ENCODE data around the gene CDH9.

The CDH9 gene

DNA sequence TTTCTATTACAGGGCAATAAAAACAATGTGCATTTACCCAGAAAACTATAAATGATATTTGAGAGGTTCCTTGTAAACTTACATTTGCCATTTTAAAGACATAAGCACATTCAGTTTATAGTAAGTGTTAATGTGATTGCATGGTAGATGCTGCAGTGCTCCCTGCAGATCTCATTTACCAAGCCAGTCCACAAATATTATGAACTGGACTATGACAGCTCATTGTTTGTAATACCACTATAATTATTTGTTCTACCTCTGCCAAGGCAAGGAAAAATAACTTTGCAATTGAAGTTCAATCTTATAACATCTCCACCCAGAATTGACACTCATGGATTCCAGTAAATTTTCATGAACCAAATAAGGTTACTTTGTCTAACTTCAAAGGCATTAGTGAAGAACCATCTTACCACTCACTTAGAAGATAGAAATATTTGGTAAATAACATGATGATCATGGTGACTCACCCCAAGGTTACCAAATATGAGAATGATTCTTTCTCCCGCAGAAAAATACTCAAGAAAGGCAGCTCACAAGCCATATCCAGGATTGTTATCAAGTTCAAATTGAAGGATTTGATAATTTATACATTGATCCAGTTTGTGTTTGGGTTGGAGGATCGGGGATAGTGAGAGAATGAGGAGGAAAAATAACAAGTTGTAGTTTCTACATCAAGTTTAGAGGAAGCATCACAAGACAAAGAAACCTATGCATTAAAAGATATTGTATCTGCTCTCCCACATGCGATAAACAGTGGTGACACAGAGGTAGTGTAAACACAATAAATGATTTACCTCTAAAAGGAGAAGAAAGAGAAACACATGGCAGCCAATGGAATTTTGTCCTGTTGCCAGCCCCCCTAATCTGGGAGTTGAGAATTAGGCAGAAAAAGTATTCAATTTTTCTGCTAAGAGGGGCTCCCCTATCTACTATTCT, 29.5 kb downstream of the CDH9 start:
- H3K36me3 ChIP-seq: no peaks in the 10 kb centered on the region
- H3K27ac ChIP-seq: no peak overlapping the region
- TF ChIP-seq, protein P1, sequence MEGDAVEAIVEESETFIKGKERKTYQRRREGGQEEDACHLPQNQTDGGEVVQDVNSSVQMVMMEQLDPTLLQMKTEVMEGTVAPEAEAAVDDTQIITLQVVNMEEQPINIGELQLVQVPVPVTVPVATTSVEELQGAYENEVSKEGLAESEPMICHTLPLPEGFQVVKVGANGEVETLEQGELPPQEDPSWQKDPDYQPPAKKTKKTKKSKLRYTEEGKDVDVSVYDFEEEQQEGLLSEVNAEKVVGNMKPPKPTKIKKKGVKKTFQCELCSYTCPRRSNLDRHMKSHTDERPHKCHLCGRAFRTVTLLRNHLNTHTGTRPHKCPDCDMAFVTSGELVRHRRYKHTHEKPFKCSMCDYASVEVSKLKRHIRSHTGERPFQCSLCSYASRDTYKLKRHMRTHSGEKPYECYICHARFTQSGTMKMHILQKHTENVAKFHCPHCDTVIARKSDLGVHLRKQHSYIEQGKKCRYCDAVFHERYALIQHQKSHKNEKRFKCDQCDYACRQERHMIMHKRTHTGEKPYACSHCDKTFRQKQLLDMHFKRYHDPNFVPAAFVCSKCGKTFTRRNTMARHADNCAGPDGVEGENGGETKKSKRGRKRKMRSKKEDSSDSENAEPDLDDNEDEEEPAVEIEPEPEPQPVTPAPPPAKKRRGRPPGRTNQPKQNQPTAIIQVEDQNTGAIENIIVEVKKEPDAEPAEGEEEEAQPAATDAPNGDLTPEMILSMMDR (IDR thresholded peaks at IDR 0.05): no peak
- no peak overlapping the region for H3K4me3 ChIP-seq (ENCODE audit: low read depth in 1 of 2, low read length in 1 of 2)
- H3K9me3 ChIP-seq: no peaks in the 10 kb centered on the region
- H3K4me1 ChIP-seq (ENCODE audit: control insufficient read depth in 1 of 2, insufficient read depth in 1 of 2, low read depth in 1 of 2, low read length in 1 of 2): no peaks in the 10 kb centered on the region
- no peaks in the 10 kb centered on the region for H3K27me3 ChIP-seq

DNA sequence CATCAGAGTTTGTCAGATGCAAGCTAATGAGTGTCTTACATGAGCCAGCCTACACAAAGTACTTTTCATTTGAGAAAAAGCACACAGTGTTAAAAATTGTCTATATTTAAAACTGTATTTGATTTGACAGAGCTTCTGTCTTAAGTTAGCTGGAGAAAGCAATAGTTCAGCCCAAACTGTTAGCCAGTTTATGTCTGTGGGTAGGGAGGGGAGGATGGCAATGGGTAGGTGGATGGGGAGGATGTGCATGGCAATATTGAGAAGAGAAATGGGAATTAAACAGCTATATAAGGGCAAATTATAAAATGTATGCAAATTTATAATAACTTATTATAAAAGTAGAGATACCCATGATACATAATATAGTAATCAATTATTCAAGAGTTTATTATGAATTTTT, 31.3 kb downstream of the CDH9 start:
- H3K27ac ChIP-seq: no peak overlapping the region
- H3K4me1 ChIP-seq (ENCODE audit: control insufficient read depth in 1 of 2, insufficient read depth in 1 of 2, low read depth in 1 of 2, low read length in 1 of 2): no peaks in the 10 kb centered on the region
- TF ChIP-seq, protein P1 (IDR thresholded peaks at IDR 0.05): no peak
- no peaks in the 10 kb centered on the region for H3K9me3 ChIP-seq
- no peaks in the 10 kb centered on the region for H3K27me3 ChIP-seq
- no peak overlapping the region for H3K4me3 ChIP-seq (ENCODE audit: low read depth in 1 of 2, low read length in 1 of 2)
- no peaks in the 10 kb centered on the region for H3K36me3 ChIP-seq

DNA sequence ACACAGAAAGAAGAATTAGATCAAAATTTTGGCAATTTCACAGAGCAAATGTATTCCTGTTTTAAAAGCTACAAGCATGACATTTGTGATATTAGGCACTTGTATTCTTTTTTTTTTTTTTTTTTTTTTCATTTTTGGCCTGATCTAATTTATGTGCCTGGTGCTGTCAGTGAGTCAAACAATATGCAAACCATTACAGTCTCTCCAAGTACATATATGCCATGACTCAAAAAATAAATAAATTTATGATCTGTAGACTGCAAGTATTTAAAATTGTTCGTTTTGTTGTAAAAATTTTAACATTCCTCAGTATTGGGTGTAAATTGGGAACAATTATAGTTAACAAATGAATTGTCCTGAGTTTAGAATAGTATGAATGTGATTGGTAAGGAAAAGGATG, 51.4 kb downstream of the CDH9 start:
- Histone ChIP-seq H3K36me3 (no peaks in the 10 kb centered on the region), H3K27me3 (no peaks in the 10 kb centered on the region), H3K4me1 (ENCODE audit: control insufficient read depth in 1 of 2, insufficient read depth in 1 of 2, low read depth in 1 of 2, low read length in 1 of 2) (no peaks in the 10 kb centered on the region), H3K9me3 (no peaks in the 10 kb centered on the region), H3K27ac (no peak overlapping the region), H3K4me3 (ENCODE audit: low read depth in 1 of 2, low read length in 1 of 2) (no peak overlapping the region)
- TF ChIP-seq, protein P1 (IDR thresholded peaks at IDR 0.05): no peak

DNA sequence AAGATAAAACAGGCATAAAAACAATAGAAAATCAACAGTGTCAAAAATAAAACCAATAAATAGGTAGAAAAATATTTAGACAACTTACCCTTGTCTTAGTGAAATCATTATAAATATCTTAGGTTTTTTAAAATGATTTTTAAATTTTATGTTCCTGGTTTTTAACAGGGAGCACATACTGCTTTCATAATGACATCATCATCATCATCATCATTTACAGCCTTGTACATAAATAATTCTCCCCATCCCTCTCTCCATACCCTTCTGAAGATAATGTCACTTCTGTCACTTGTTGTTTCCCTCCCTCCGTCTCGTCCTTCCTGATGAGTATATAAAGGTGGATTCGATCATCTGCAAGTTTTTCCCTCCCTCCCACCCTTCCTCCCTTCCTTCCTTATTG, 56.6 kb downstream of the CDH9 start:
- TF ChIP-seq, protein P1 (IDR thresholded peaks at IDR 0.05): no peak
- no peak overlapping the region for H3K4me3 ChIP-seq (ENCODE audit: low read depth in 1 of 2, low read length in 1 of 2)
- H3K36me3 ChIP-seq: no peaks in the 10 kb centered on the region
- no peaks in the 10 kb centered on the region for H3K4me1 ChIP-seq (ENCODE audit: control insufficient read depth in 1 of 2, insufficient read depth in 1 of 2, low read depth in 1 of 2, low read length in 1 of 2)
- no peaks in the 10 kb centered on the region for H3K27me3 ChIP-seq
- no peaks in the 10 kb centered on the region for H3K9me3 ChIP-seq
- no peak overlapping the region for H3K27ac ChIP-seq

DNA sequence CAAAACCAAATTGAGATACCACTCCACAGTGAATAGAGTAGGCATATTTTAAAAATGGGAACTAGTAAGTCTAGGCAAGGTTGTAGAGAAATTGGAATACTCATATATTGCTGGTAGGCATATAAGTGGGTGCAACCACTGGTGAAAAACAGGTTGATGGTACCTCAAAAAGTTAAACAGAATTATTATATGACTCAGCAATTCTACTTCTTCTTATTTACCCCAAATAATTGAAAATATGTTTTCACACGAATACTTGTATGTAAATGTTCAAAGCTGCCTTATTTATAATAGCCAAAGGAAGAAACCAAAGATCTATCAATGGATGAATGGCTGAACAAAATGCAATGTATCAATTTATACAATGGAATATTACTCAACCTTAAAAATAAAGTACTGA, 79.1 kb downstream of the CDH9 start:
- no peaks in the 10 kb centered on the region for H3K36me3 ChIP-seq
- no peaks in the 10 kb centered on the region for H3K4me1 ChIP-seq (ENCODE audit: control insufficient read depth in 1 of 2, insufficient read depth in 1 of 2, low read depth in 1 of 2, low read length in 1 of 2)
- H3K27ac ChIP-seq: no peak overlapping the region
- TF ChIP-seq, protein P1 (IDR thresholded peaks at IDR 0.05): no peak
- no peak overlapping the region for H3K4me3 ChIP-seq (ENCODE audit: low read depth in 1 of 2, low read length in 1 of 2)
- H3K9me3 ChIP-seq: no peaks in the 10 kb centered on the region
- H3K27me3 ChIP-seq: no peaks in the 10 kb centered on the region

Measured in neutrophil (primary cell).